HCT116 (cell line): ENCODE data around the gene ESPNL. TPM values are rescaled to one million over a fixed set of nuclear protein-coding genes. Genes with fewer than 3 reads are reported as not detected.
"Not testable (repeated sequence)": the region's sequence is repeated elsewhere in the genome, so short reads cannot be mapped to it uniquely, and the experiment has no call there.

Experiments
- ATAC-seq: fragments of 200-7000 bp; cut with Tn5 transposase; 2 replicates; pipeline ENCODE4 v1.9.1; 2020; ENCODE audit warnings: mild to moderate bottlenecking, moderate library complexity
- BruUV-seq: library from RNA; stranded (reverse); fragments of 400-500 nt; replicated peaks from 2 replicates; lab custom pipeline; 2021; lab: Mats Ljungman, UMichigan
- CTCF ChIA-PET: fragments of 300-600 bp; sonication (Branson Sonifier 250); formaldehyde crosslinking; loops from one replicate; lab custom pipeline; 2021; ENCODE audit warnings: antibody characterized with exemption; lab: Charles Lee
- POLR2A ChIA-PET: fragments of 300-600, 350-600 bp; sonication (Branson Sonifier 250); formaldehyde crosslinking; loops from one replicate; lab custom pipeline; 2021; ENCODE audit warnings: antibody characterized with exemption; lab: Charles Lee
- RAD21 ChIA-PET, 2 experiments: fragments of 300-600 bp; sonication (Branson Sonifier 250); formaldehyde crosslinking; loops; one replicate each; lab custom pipeline; 2023; ENCODE audit warnings: low total read pairs in 2 of 2; ENCODE audit not compliant: uncharacterized antibody in 2 of 2, unreplicated experiment in 2 of 2, low non-redundant PET in 1 of 2; lab: Charles Lee
- DNase-seq: peaks from one replicate; pipeline ENCODE4 v3.0.0-alpha.2; 2010; ENCODE audit warnings: low read depth, low spot score
- H2AFZ ChIP-seq: fragments of 200-600 bp; shearing (Covaris generic), sonication (generic); 2 replicates; pipeline ENCODE4 v1.6.1; 2017; ENCODE audit warnings: low read depth, mixed run types, mixed read lengths, antibody characterized with exemption, low read length; ENCODE audit not compliant: poor library complexity, severe bottlenecking
- H3K27ac ChIP-seq: 2 replicates; pipeline ENCODE4 v1.5.1; 2012; ENCODE audit warnings: low read depth, low read length
- H3K27me3 ChIP-seq: fragments of 200-600 bp; sonication (generic); 2 replicates; pipeline ENCODE4 v1.6.1; 2016; ENCODE audit warnings: mixed run types, low read length, mixed read lengths; ENCODE audit not compliant: insufficient read depth
- H3K36me3 ChIP-seq, 2 experiments: fragments of 200-500 bp in 1 of 2; fragments of 200-600 bp in 1 of 2; sonication (Bioruptor generic) in 1 of 2; sonication (generic) in 1 of 2; 2 replicates each; pipeline versions ENCODE4 v1.5.1 to v1.6.1; 2014 to 2016; ENCODE audit warnings: low read length in 2 of 2, inconsistent platforms in 1 of 2, mixed read lengths in 1 of 2, mixed run types in 1 of 2; ENCODE audit not compliant: insufficient read depth in 2 of 2, control insufficient read depth in 1 of 2
- H3K4me1 ChIP-seq, 2 experiments: fragments of 200-600 bp in 1 of 2; sonication (generic) in 1 of 2; 2 replicates each; pipeline versions ENCODE4 v1.5.1 to v1.6.1; 2012 to 2017; ENCODE audit warnings: low read length in 2 of 2, inconsistent platforms in 1 of 2, mild to moderate bottlenecking in 1 of 2, mixed read lengths in 1 of 2, mixed run types in 1 of 2, moderate library complexity in 1 of 2; ENCODE audit not compliant: insufficient read depth in 2 of 2, control insufficient read depth in 1 of 2
- H3K4me2 ChIP-seq: fragments of 200-600 bp; sonication (generic); 2 replicates; pipeline ENCODE4 v1.6.1; 2017; ENCODE audit warnings: mixed run types, low read length, mixed read lengths
- H3K4me3 ChIP-seq, 2 experiments: fragments of 200-600 bp in 1 of 2; sonication (generic) in 1 of 2; replicated peaks in 1 of 2; 2 replicates each; pipeline ENCODE4 v1.5.1; 2011 to 2016; ENCODE audit warnings: low read length in 2 of 2, control low read depth in 1 of 2, low read depth in 1 of 2, mild to moderate bottlenecking in 1 of 2, mixed read lengths in 1 of 2, mixed run types in 1 of 2
- H3K79me2 ChIP-seq: fragments of 200-600 bp; sonication (generic); 2 replicates; pipeline ENCODE4 v1.6.1; 2017; ENCODE audit warnings: mild to moderate bottlenecking, mixed run types, low read length, moderate library complexity, mixed read lengths; ENCODE audit not compliant: insufficient read depth
- H3K9ac ChIP-seq: fragments of 200-600 bp; sonication (generic); 2 replicates; pipeline ENCODE4 v1.6.1; 2016; ENCODE audit warnings: low read length, mixed read lengths
- H3K9me2 ChIP-seq: fragments of 200-600 bp; sonication (generic), shearing (Covaris generic); 2 replicates; pipeline ENCODE4 v1.6.1; 2017; ENCODE audit warnings: mixed run types, mild to moderate bottlenecking, moderate library complexity; ENCODE audit not compliant: insufficient read depth
- H3K9me3 ChIP-seq, 2 experiments: fragments of 200-500 bp in 1 of 2; fragments of 200-600 bp in 1 of 2; sonication (Bioruptor generic) in 1 of 2; sonication (generic) in 1 of 2; 2 replicates each; pipeline ENCODE4 v1.6.1; 2014 to 2017; ENCODE audit warnings: low read length in 2 of 2, mixed read lengths in 2 of 2, inconsistent platforms in 1 of 2, low read depth in 1 of 2, mild to moderate bottlenecking in 1 of 2, mixed run types in 1 of 2, moderate library complexity in 1 of 2; ENCODE audit not compliant: control insufficient read depth in 1 of 2, insufficient read depth in 1 of 2
- H4K20me1 ChIP-seq: fragments of 200-600 bp; sonication (generic), shearing (Covaris generic); 2 replicates; pipeline ENCODE4 v1.6.1; 2017; ENCODE audit warnings: mixed run types, mild to moderate bottlenecking, moderate library complexity; ENCODE audit not compliant: insufficient read depth
- ATF3 ChIP-seq: IDR thresholded peaks from 2 replicates; pipeline ENCODE4 v1.6.1; 2012
- CBX3 ChIP-seq: IDR thresholded peaks from 2 replicates; pipeline ENCODE4 v1.6.1; 2012; ENCODE audit warnings: low read depth
- CTCF ChIP-seq, 3 experiments: fragments of 200-600 bp in 1 of 3; sonication (generic) in 1 of 3; IDR thresholded peaks in 2 of 3; conservative IDR thresholded peaks in 1 of 3; 2 replicates each; pipeline ENCODE4 v1.5.1; 2012 to 2017; ENCODE audit warnings: low read depth in 2 of 3, low read length in 2 of 3, antibody characterized with exemption in 1 of 3, borderline replicate concordance in 1 of 3, control low read depth in 1 of 3, mild to moderate bottlenecking in 1 of 3, mixed read lengths in 1 of 3, mixed run types in 1 of 3, moderate library complexity in 1 of 3; ENCODE audit not compliant: insufficient read depth in 1 of 3
- EGR1 ChIP-seq: IDR thresholded peaks from 2 replicates; pipeline ENCODE4 v1.6.1; 2012; ENCODE audit warnings: low read depth
- ELF1 ChIP-seq: IDR thresholded peaks from 2 replicates; pipeline ENCODE4 v1.6.1; 2012; ENCODE audit warnings: low read depth, borderline replicate concordance
- EZH2 ChIP-seq: fragments of 200-600 bp; sonication (generic); IDR thresholded peaks from 2 replicates; pipeline ENCODE4 v1.6.1; 2017; ENCODE audit warnings: antibody characterized with exemption, mixed run types
- FOSL1 ChIP-seq: IDR thresholded peaks from 2 replicates; pipeline ENCODE4 v1.6.1; 2012; ENCODE audit warnings: low read depth
- JUND ChIP-seq: IDR thresholded peaks from 2 replicates; pipeline ENCODE4 v1.6.1; 2012
- RAD21 ChIP-seq: IDR thresholded peaks from 2 replicates; pipeline ENCODE4 v1.6.1; 2012; ENCODE audit warnings: low read depth, mild to moderate bottlenecking
- SIN3A ChIP-seq: IDR thresholded peaks from 2 replicates; pipeline ENCODE4 v1.6.1; 2012; ENCODE audit warnings: low read depth
- SP1 ChIP-seq: IDR thresholded peaks from 2 replicates; pipeline ENCODE4 v1.6.1; 2012; ENCODE audit warnings: low read depth
- SRF ChIP-seq: IDR thresholded peaks from 2 replicates; pipeline ENCODE4 v1.6.1; 2012; ENCODE audit warnings: low read depth
- ZNF274 ChIP-seq: fragments of 200-500 bp; sonication (Bioruptor generic); IDR thresholded peaks from 2 replicates; pipeline ENCODE4 v1.6.1; 2014; ENCODE audit warnings: mild to moderate bottlenecking, low read depth, low read length, inconsistent platforms
- intact Hi-C: fragments of 100-400 bp; cut with micrococcal nuclease; formaldehyde crosslinking; loops from 2 replicates; pipeline ENCODE4 v1.10.0; 2022
- total RNA-seq: library from RNA; stranded (reverse); gene quantifications from one replicate; pipeline ENCODE4 v1.2.1, GENCODE V29; 2021; ENCODE audit not compliant: unreplicated experiment

The ESPNL gene
- total RNA-seq, 1 experiment from 2014 or later: 0.22 TPM

DNA sequence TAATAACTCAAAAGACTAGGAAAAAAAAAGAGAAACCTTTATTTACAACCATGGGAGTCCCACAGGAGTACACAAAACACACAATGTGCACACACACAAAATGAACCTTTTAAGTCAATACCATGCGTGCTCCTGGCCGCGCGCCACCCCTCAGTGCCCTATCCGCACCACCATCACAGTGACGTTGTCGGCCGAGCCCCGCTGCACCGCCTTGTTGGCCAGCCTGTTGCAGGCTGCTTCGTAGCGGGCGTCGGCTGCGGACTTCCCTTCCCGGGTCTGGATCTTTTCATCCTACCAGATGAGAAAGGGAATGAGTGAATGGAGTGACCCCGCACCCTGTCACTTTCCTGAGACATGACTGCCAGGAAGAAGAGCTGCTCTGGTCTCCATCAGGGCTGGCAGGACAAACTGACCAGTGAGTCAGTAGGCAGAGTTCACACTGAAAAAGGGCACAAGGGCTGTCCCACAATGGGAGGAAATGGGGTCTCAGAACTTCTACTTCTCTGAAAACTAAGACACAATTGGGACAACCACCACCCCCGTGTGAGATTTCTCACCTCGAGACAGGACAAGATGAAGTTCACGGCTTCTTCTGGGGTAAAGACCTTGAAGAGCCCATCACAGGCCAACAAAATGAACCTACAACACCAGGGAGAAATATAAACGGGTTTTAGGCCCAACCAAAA, 70.4 kb downstream of the ESPNL start:
- H3K27ac ChIP-seq: no peak overlapping the region
- BruUV-seq: no TSS peak

DNA sequence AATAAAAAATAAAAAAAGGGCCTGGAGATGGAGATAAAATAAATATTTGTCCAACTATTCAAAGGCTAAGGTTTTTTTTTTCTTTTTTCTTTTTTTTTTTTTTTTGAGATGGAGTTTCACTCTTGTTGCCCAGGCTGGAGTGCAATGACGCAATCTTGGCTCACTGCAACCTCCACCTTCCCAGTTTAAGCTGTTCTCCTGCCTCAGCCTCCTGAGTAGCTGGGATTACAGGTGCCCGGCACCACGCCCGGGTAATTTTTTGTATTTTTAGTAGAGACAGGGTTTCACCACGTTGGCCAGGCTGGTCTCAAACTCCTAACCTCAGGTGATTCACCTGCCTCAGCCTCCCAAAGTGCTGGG, 70.9 kb downstream of the ESPNL start:
- H3K36me3 ChIP-seq: peaks cover 7 to 36% of the 10 kb centered on the region in 2 experiments; a peak in 3 of 4 replicates
- intact Hi-C loops, H4K20me1 ChIP-seq, H3K9me2 ChIP-seq, H3K27ac ChIP-seq, H3K27me3 ChIP-seq, H3K4me1 ChIP-seq, H3K9me3 ChIP-seq, H3K4me2 ChIP-seq, RAD21 ChIA-PET, H3K9ac ChIP-seq, DNase-seq, H2AFZ ChIP-seq, ATAC-seq, POLR2A ChIA-PET, H3K79me2 ChIP-seq, CTCF ChIA-PET, BruUV-seq, H3K4me3 ChIP-seq: not testable (repeated sequence)

More for the DNA sequence above, 70.4 kb downstream of the ESPNL start:
- intact Hi-C loops: no loop called here
- Histone ChIP-seq H3K4me2 (no peak overlapping the region), H3K9ac (no peak overlapping the region), H3K4me1 (0 out of 4 replicates have a peak, but pooled peaks cover 0 to 2% of the 10 kb centered on the region in 2 experiments), H3K36me3 (peaks cover 7 to 33% of the 10 kb centered on the region in 2 experiments; a peak in 3 of 4 replicates), H3K27me3 (no peaks in the 10 kb centered on the region), H3K79me2 (no peaks in the 10 kb centered on the region), H2AFZ (no peak overlapping the region), H3K9me2 (no peaks in the 10 kb centered on the region), H3K4me3 (no peak overlapping the region), H4K20me1 (0 out of 2 replicates have a peak, but pooled peaks cover 9% of the 10 kb centered on the region), H3K9me3 (no peaks in the 10 kb centered on the region)
- ATAC-seq: no peak
- no peak for TF ChIP-seq CTCF (IDR thresholded peaks at IDR 0.05 in 2 of 3, conservative IDR thresholded peaks at IDR 0.05 in 1 of 3; ENCODE audit: borderline replicate concordance in 1 of 3, insufficient read depth in 1 of 3, low read depth in 2 of 3, low read length in 2 of 3)
- TF ChIP-seq EGR1: no peak
- TF ChIP-seq SIN3A: no peak
- TF ChIP-seq SP1: no peak
- TF ChIP-seq FOSL1: no peak
- no peak for TF ChIP-seq ZNF274
- no peak for TF ChIP-seq JUND
- no peak for TF ChIP-seq SRF
- TF ChIP-seq ATF3: no peak
- no peak for TF ChIP-seq CBX3
- no peak for TF ChIP-seq RAD21
- no peak for TF ChIP-seq ELF1
- no peak for TF ChIP-seq EZH2
- RAD21 ChIA-PET: no interaction called here
- CTCF ChIA-PET: no interaction called here
- POLR2A ChIA-PET: no interaction called here
- DNase-seq: no peak
